K562 (cell line): Measurements from ENCODE around the gene CACTIN. TPM values are rescaled to one million over a fixed set of nuclear protein-coding genes. Genes with fewer than 3 reads are reported as not detected.

Experiments used
- ATAC-seq: fragments of 200-7000 bp; cut with Tn5 transposase; 3 replicates; pipeline ENCODE4 v1.9.1; 2020; ENCODE audit warnings: moderate library complexity
- BruUV-seq: library from RNA; stranded (reverse); fragments of 400-500 nt; replicated peaks from 2 replicates; lab custom pipeline; 2021; lab: Mats Ljungman, UMichigan
- CTCF ChIA-PET: fragments of 300-600 bp; formaldehyde crosslinking; extraction: SDS; loops from one replicate; lab custom pipeline; 2021; ENCODE audit warnings: low intra/inter-chr PET ratio; lab: Yijun Ruan, JAX
- POLR2A ChIA-PET: fragments of 300-600, 350-650 bp; sonication (Branson Sonifier 250); formaldehyde crosslinking; extraction: SDS; loops from one replicate; lab custom pipeline; 2021; ENCODE audit warnings: antibody characterized with exemption, inconsistent platforms; lab: Yijun Ruan, JAX
- DNase-seq, 4 experiments: peaks; one replicate each; pipeline versions ENCODE4 v3.0.0 to v3.0.0-alpha.2; 2011 to 2018; ENCODE audit warnings: low spot score in 3 of 4, mixed read lengths in 3 of 4; ENCODE audit errors: extremely low read depth in 1 of 4
- FAIRE-seq: peaks from 2 replicates; lab custom pipeline; 2011; peaks lifted over from hg19 to GRCh38; lab: Jason Lieb, UNC
- H2AFZ ChIP-seq: 2 replicates; pipeline ENCODE4 v1.6.0; 2011; ENCODE audit warnings: low read depth, low read length, control low read depth, inconsistent platforms
- H3K27ac ChIP-seq: fragments of 200-600 bp; 3 replicates; pipeline ENCODE4 v1.8.0; 2011; ENCODE audit warnings: low read depth, mild to moderate bottlenecking, control low read depth, inconsistent platforms, low read length, moderate library complexity, mixed read lengths; ENCODE audit errors: extremely low read depth
- H3K27me3 ChIP-seq, 2 experiments: fragments of 300-600 bp in 1 of 2; 2 replicates in 1 of 2; 3 replicates in 1 of 2; pipeline versions ENCODE4 v1.6.0 to v1.8.0; 2011; ENCODE audit warnings: inconsistent platforms in 2 of 2, low read length in 2 of 2, mild to moderate bottlenecking in 1 of 2, mixed read lengths in 1 of 2, moderate library complexity in 1 of 2; ENCODE audit not compliant: control insufficient read depth in 2 of 2, insufficient read depth in 2 of 2
- H3K36me3 ChIP-seq: fragments of 300-600 bp; 3 replicates; pipeline ENCODE4 v1.8.0; 2011; ENCODE audit warnings: mild to moderate bottlenecking, low read length, inconsistent platforms; ENCODE audit not compliant: control insufficient read depth, insufficient read depth
- H3K4me1 ChIP-seq, 2 experiments: fragments of 200-600 bp in 1 of 2; replicated peaks in 1 of 2; 2 replicates in 1 of 2; 3 replicates in 1 of 2; pipeline versions ENCODE4 v1.5.1 to v1.8.0; 2011; ENCODE audit warnings: inconsistent platforms in 2 of 2, low read length in 2 of 2, mild to moderate bottlenecking in 1 of 2, mixed read lengths in 1 of 2, moderate library complexity in 1 of 2; ENCODE audit not compliant: control insufficient read depth in 2 of 2, insufficient read depth in 2 of 2
- H3K4me2 ChIP-seq: 2 replicates; pipeline ENCODE4 v1.6.1; 2011; ENCODE audit warnings: low read length, control low read depth, inconsistent platforms, mixed read lengths; ENCODE audit not compliant: insufficient read depth
- H3K4me3 ChIP-seq: fragments of 200-600 bp; sonication (generic), shearing (Covaris generic); 2 replicates; pipeline ENCODE4 v1.5.1; 2016; ENCODE audit warnings: control low read depth, inconsistent platforms
- H3K79me2 ChIP-seq: fragments of 200-600 bp; 3 replicates; pipeline ENCODE4 v1.8.0; 2011; ENCODE audit warnings: low read length, inconsistent platforms; ENCODE audit not compliant: control insufficient read depth, insufficient read depth
- H3K9ac ChIP-seq, 2 experiments: 2 replicates each; pipeline versions ENCODE4 v1.6.0 to v1.6.1; 2011; ENCODE audit warnings: low read depth in 2 of 2, low read length in 2 of 2, control low read depth in 1 of 2, inconsistent platforms in 1 of 2, mild to moderate bottlenecking in 1 of 2, mixed read lengths in 1 of 2; ENCODE audit not compliant: insufficient read depth in 1 of 2
- H3K9me1 ChIP-seq: one replicate; pipeline ENCODE4 v1.6.0; 2011; ENCODE audit warnings: inconsistent platforms, mild to moderate bottlenecking, low read length, moderate library complexity; ENCODE audit not compliant: control insufficient read depth, insufficient read depth
- H3K9me3 ChIP-seq: replicated peaks from 2 replicates; pipeline ENCODE4 v1.5.1; 2011; ENCODE audit warnings: low read depth, low read length, inconsistent platforms; ENCODE audit not compliant: control insufficient read depth, insufficient read depth
- H4K20me1 ChIP-seq: replicated peaks from 2 replicates; pipeline ENCODE4 v1.6.1; 2011; ENCODE audit warnings: low read length, inconsistent platforms, mixed read lengths; ENCODE audit not compliant: control insufficient read depth, insufficient read depth
- ARID3B ChIP-seq: fragments of 250-450 bp; sonication (Bioruptor Pico); IDR thresholded peaks from 2 replicates; pipeline ENCODE4 v1.4.0; 2020; ENCODE audit warnings: borderline replicate concordance
- CHCHD3 ChIP-seq: fragments of 250-450 bp; sonication (Bioruptor Pico); IDR thresholded peaks from 2 replicates; pipeline ENCODE4 v2.1.2; 2022; ENCODE audit warnings: mild to moderate bottlenecking
- GMEB1 ChIP-seq: fragments of 250-450 bp; sonication (Bioruptor Pico); IDR thresholded peaks from 2 replicates; pipeline ENCODE4 v1.4.0; 2020; ENCODE audit warnings: mild to moderate bottlenecking
- RBM22 ChIP-seq: fragments of 200-400 bp; formaldehyde crosslinking; IDR thresholded peaks from 2 replicates; pipeline ENCODE4 v1.6.1; 2018; ENCODE audit warnings: low read length, low read depth; ENCODE audit not compliant: poor library complexity, severe bottlenecking
- TRIM24 ChIP-seq, 2 experiments: fragments of 450-650 bp; IDR thresholded peaks; 2 replicates each; pipeline ENCODE4 v1.6.1; 2016
- ZBTB5 ChIP-seq: fragments of 450-650 bp; IDR thresholded peaks from 2 replicates; pipeline ENCODE4 v1.6.1; 2017; ENCODE audit warnings: antibody characterized with exemption
- ZNF77 ChIP-seq: fragments of 250-450 bp; sonication (Bioruptor Pico); IDR thresholded peaks from 2 replicates; pipeline ENCODE4 v1.5.0; 2020
- WGBS: fragments of 100-300 bp; shearing (Covaris generic); methylation state at CpG from one replicate; pipeline ENCODE4 v1.1.6; 2016; ENCODE audit warnings: low coverage, mixed read lengths; ENCODE audit not compliant: insufficient coverage; ENCODE audit errors: missing lambda C conversion rate; 5-methylcytosine and 5-hydroxymethylcytosine counted together
- in situ Hi-C: fragments of 300-500 bp; cut with MboI; formaldehyde crosslinking; loops from 4 replicates; pipeline ENCODE4 v1.15.0; 2018; ENCODE audit warnings: inconsistent platforms, mixed read lengths
- intact Hi-C: fragments of 100-400 bp; cut with micrococcal nuclease; formaldehyde crosslinking; loops from 2 replicates; pipeline ENCODE4 v1.14.2; 2022
- polyA plus RNA-seq, 8 experiments: library from polyadenylated mRNA; depleted of rRNA in 4 of 8; stranded (reverse) in 5 of 8; unstranded in 3 of 8; fragments of >200 nt; fragmentation: Nextera tagmentation in 2 of 8; fragmentation: Illumina TruSeq in 1 of 8; extraction: Ambion mirVana in 2 of 8; extraction: Trizol in 1 of 8; gene quantifications; 2 replicates each; pipeline versions ENCODE4 v1.2.1 to v1.2.3, GENCODE V29; 2011 to 2014; ENCODE audit warnings: inconsistent platforms in 1 of 8, missing spikeins in 1 of 8
- total RNA-seq, 7 experiments: library from RNA; depleted of rRNA in 6 of 7; stranded (reverse); fragments of >200 nt in 6 of 7; fragmentation: Illumina TruSeq in 2 of 7; extraction: Trizol in 2 of 7; gene quantifications; 2 replicates each; pipeline versions ENCODE4 v1.2.1 to v1.2.3, GENCODE V29; 2011 to 2021; ENCODE audit warnings: low replicate concordance in 1 of 7

Gene CACTIN
- total and polyA plus RNA-seq, 9 of the 15 experiments (the other 6 are each of a cell fraction or from before 2014, with no cell fraction given) = 0.15 to 49.2 (median 15.0) TPM

GRCh38 chr19:3636506-3636905, 9.9 kb upstream of the CACTIN start:
- Histone ChIP-seq H3K9ac (peak overlapping the region in 1 of 2 experiments; percentile 68; a peak in 2 of 4 replicates), H3K4me3 (no peak overlapping the region), H4K20me1 (no peaks in the 10 kb centered on the region), H3K4me1 (peaks cover 0 to 53% of the 10 kb centered on the region in 2 experiments; a peak in 2 of 5 replicates), H3K36me3 (peaks cover 43% of the 10 kb centered on the region; the same call in 1 of the 3 replicates), H3K9me1 (peaks cover 4% of the 10 kb centered on the region), H3K27me3 (no peaks in the 10 kb centered on the region), H3K79me2 (no peaks in the 10 kb centered on the region), H3K9me3 (no peaks in the 10 kb centered on the region), H3K4me2 (no peak overlapping the region), H3K27ac (no peak overlapping the region), H2AFZ (no peak overlapping the region)
- BruUV-seq = no TSS peak
- CTCF ChIA-PET = no interaction called here
- ATAC-seq = no peak
- in situ Hi-C loops = no loop called here
- no peak for DNase-seq
- POLR2A ChIA-PET = interaction anchor here (0.6 kb wide), 1 partner anchor 349 kb away, joined by 3 read pairs; the partner anchor contains the start of gene EEF2
- intact Hi-C loops = no loop called here
- 93% methylated on average over 19 of the region's 20 CpGs for WGBS
- TF ChIP-seq ZNF77 = no peak
- TF ChIP-seq ZBTB5 = no peak
- no peak for TF ChIP-seq TRIM24 (IDR thresholded peaks at IDR 0.05)
- TF ChIP-seq RBM22 = no peak
- no peak for TF ChIP-seq CHCHD3 (CRISPR knock-in tag)
- no peak for TF ChIP-seq ARID3B (CRISPR knock-in tag)
- TF ChIP-seq GMEB1 (CRISPR knock-in tag) = no peak
- no peak for FAIRE-seq
